GM12878 (cell line): Measurements from ENCODE around the gene ITGB8. TPM values are rescaled to one million over a fixed set of nuclear protein-coding genes. Genes with fewer than 3 reads are reported as not detected.

Experiments
- ATAC-seq: fragments of 200-7000 bp; cut with Tn5 transposase; 3 replicates; pipeline ENCODE4 v1.9.1; 2020; ENCODE audit warnings: mild to moderate bottlenecking, moderate library complexity
- BruUV-seq: library from RNA; stranded (reverse); fragments of 400-500 nt; replicated peaks from 2 replicates; lab custom pipeline; 2021; lab: Mats Ljungman, UMichigan
- CTCF ChIA-PET: fragments of 300-600 bp; sonication (Branson Sonifier 250); formaldehyde crosslinking; extraction: SDS; loops from one replicate; lab custom pipeline; 2021; ENCODE audit warnings: inconsistent platforms; lab: Yijun Ruan, JAX
- POLR2A ChIA-PET: fragments of 350-600 bp; formaldehyde crosslinking; extraction: SDS; loops from one replicate; lab custom pipeline; 2021; ENCODE audit warnings: inconsistent platforms; lab: Charles Lee
- RAD21 ChIA-PET: fragments of 300-600 bp; sonication (Branson Sonifier 250); formaldehyde crosslinking; loops from one replicate; lab custom pipeline; 2023; ENCODE audit warnings: antibody characterized with exemption; ENCODE audit not compliant: unreplicated experiment; lab: Charles Lee
- SMC1A ChIA-PET: fragments of 300-600 bp; sonication (Branson Sonifier 250); formaldehyde crosslinking; loops from one replicate; lab custom pipeline; 2023; ENCODE audit not compliant: unreplicated experiment, uncharacterized antibody; lab: Charles Lee
- DNase-seq: peaks from one replicate; pipeline ENCODE4 v3.0.0-alpha.2; 2011; ENCODE audit warnings: low read depth, low spot score
- FAIRE-seq: peaks from 3 replicates; lab custom pipeline; 2011; peaks lifted over from hg19 to GRCh38; lab: Jason Lieb, UNC
- H2AFZ ChIP-seq: 2 replicates; pipeline ENCODE4 v1.6.0; 2011; ENCODE audit warnings: low read depth, low read length, control low read depth; ENCODE audit not compliant: control insufficient read depth
- H3K27ac ChIP-seq: 2 replicates; pipeline ENCODE4 v1.5.1; 2011; ENCODE audit warnings: control low read depth; ENCODE audit not compliant: control insufficient read depth, insufficient read depth
- H3K27me3 ChIP-seq, 2 experiments: replicated peaks in 1 of 2; 2 replicates each; pipeline versions ENCODE4 v1.6.0 to v1.6.1; 2011; ENCODE audit warnings: low read length in 1 of 2; ENCODE audit not compliant: control insufficient read depth in 2 of 2, insufficient read depth in 2 of 2
- H3K36me3 ChIP-seq, 2 experiments: 2 replicates each; pipeline ENCODE4 v1.5.1; 2011; ENCODE audit warnings: low read length in 1 of 2; ENCODE audit not compliant: control insufficient read depth in 2 of 2, insufficient read depth in 2 of 2
- H3K4me1 ChIP-seq: 2 replicates; pipeline ENCODE4 v1.6.1; 2011; ENCODE audit warnings: mild to moderate bottlenecking, low read length, moderate library complexity, mixed read lengths; ENCODE audit not compliant: control insufficient read depth, insufficient read depth
- H3K4me2 ChIP-seq: 2 replicates; pipeline ENCODE4 v1.6.0; 2011; ENCODE audit warnings: control low read depth; ENCODE audit not compliant: control insufficient read depth, insufficient read depth
- H3K4me3 ChIP-seq: fragments of 200-600 bp; sonication (generic); 2 replicates; pipeline ENCODE4 v1.5.1; 2016
- H3K79me2 ChIP-seq: 2 replicates; pipeline ENCODE4 v1.6.0; 2011; ENCODE audit warnings: low read length; ENCODE audit not compliant: control insufficient read depth, insufficient read depth
- H3K9ac ChIP-seq: 2 replicates; pipeline ENCODE4 v1.8.0; 2011; ENCODE audit warnings: low read length, control low read depth, mixed read lengths; ENCODE audit not compliant: control insufficient read depth, insufficient read depth
- H3K9me3 ChIP-seq: replicated peaks from 3 replicates; pipeline ENCODE4 v1.5.1; 2011; ENCODE audit warnings: mild to moderate bottlenecking, low read length; ENCODE audit not compliant: control insufficient read depth, insufficient read depth
- H4K20me1 ChIP-seq: 2 replicates; pipeline ENCODE4 v1.6.0; 2011; ENCODE audit not compliant: control insufficient read depth, insufficient read depth
- ATF3 ChIP-seq: IDR thresholded peaks from 2 replicates; pipeline ENCODE4 v1.6.1; 2011; ENCODE audit warnings: low read depth, mild to moderate bottlenecking, low read length, moderate library complexity, borderline replicate concordance; ENCODE audit errors: extremely low read depth
- FOXM1 ChIP-seq: IDR thresholded peaks from 2 replicates; pipeline ENCODE4 v1.6.1; 2012; ENCODE audit warnings: low read depth, mild to moderate bottlenecking, inconsistent platforms, low read length, moderate library complexity
- HDAC6 ChIP-seq: fragments of 200-600 bp; sonication (generic); IDR thresholded peaks from one replicate; pipeline ENCODE4 v1.8.0; 2017; ENCODE audit warnings: antibody characterized with exemption; ENCODE audit not compliant: unreplicated experiment
- NR2C1 ChIP-seq: fragments of 450-650 bp; IDR thresholded peaks from 2 replicates; pipeline ENCODE4 v1.6.1; 2017; ENCODE audit warnings: antibody characterized with exemption, mild to moderate bottlenecking, moderate library complexity
- RELA ChIP-seq: fragments of 450-650 bp; IDR thresholded peaks from 2 replicates; pipeline ENCODE4 v1.8.0; 2014; ENCODE audit warnings: borderline replicate concordance; ENCODE audit not compliant: partially characterized antibody
- TCF3 ChIP-seq: IDR thresholded peaks from 2 replicates; pipeline ENCODE4 v1.6.1; 2012; ENCODE audit warnings: low read depth, mild to moderate bottlenecking, low read length, borderline replicate concordance; ENCODE audit not compliant: insufficient read depth
- ZBED1 ChIP-seq: IDR thresholded peaks from 2 replicates; pipeline ENCODE4 v1.6.1; 2016; ENCODE audit warnings: borderline replicate concordance
- ZBTB11 ChIP-seq: fragments of 450-650 bp; formaldehyde crosslinking; IDR thresholded peaks from 2 replicates; pipeline ENCODE4 v1.5.0; 2022; ENCODE audit warnings: mild to moderate bottlenecking, missing genetic modification characterization
- WGBS: methylation state at CpG from one replicate; pipeline ENCODE4 v1.1.6; 2016; ENCODE audit warnings: low lambda C conversion rate; ENCODE audit not compliant: insufficient replicate concordance, insufficient coverage; ENCODE audit errors: missing lambda C conversion rate; 5-methylcytosine and 5-hydroxymethylcytosine counted together
- in situ Hi-C: fragments of 300-500 bp; cut with MboI; formaldehyde crosslinking; loops from 9 replicates; pipeline ENCODE4 v1.14.3; 2018; ENCODE audit warnings: mixed read lengths
- intact Hi-C: fragments of 100-400 bp; cut with micrococcal nuclease; formaldehyde crosslinking; loops from one replicate; pipeline ENCODE4 v1.14.2; 2022; ENCODE audit not compliant: unreplicated experiment
- polyA plus RNA-seq, 11 experiments: library from polyadenylated mRNA; depleted of rRNA in 4 of 11; unstranded in 6 of 11; stranded (reverse) in 5 of 11; fragments of >200 nt; fragmentation: Nextera tagmentation in 4 of 11; fragmentation: Illumina TruSeq in 1 of 11; extraction: Ambion mirVana in 4 of 11; extraction: Trizol in 1 of 11; gene quantifications; 1 replicate in 1 of 11; 2 replicates in 10 of 11; pipeline versions ENCODE4 v1.2.1 to v1.2.3, GENCODE V29; 2011 to 2016; ENCODE audit warnings: inconsistent platforms in 2 of 11, missing spikeins in 2 of 11, low read depth in 1 of 11
- total RNA-seq, 4 experiments: library from RNA; depleted of rRNA in 3 of 4; stranded (reverse); fragments of >200 nt in 3 of 4; fragmentation: Illumina TruSeq in 1 of 4; extraction: Trizol in 1 of 4; gene quantifications; 2 replicates each; pipeline versions ENCODE4 v1.2.1 to v1.2.3, GENCODE V29; 2013 to 2021

ITGB8 gene
- total and polyA plus RNA-seq, 10 of the 15 experiments (the other 5 are each of a cell fraction or from before 2014, with no cell fraction given) = 0.37 to 26.2 (median 1.5) TPM

- DNase-seq (no peak), ATAC-seq (no peak), FAIRE-seq (no peak)
- Histone ChIP-seq H3K4me2 (no peak overlapping the region), H3K27ac (no peak overlapping the region), H3K9ac (no peak overlapping the region), H3K36me3 (no peaks in the 10 kb centered on the region), H4K20me1 (no peaks in the 10 kb centered on the region), H3K9me3 (no peaks in the 10 kb centered on the region), H3K79me2 (no peaks in the 10 kb centered on the region), H3K4me1 (no peaks in the 10 kb centered on the region), H2AFZ (no peak overlapping the region), H3K4me3 (no peak overlapping the region), H3K27me3 (no peaks in the 10 kb centered on the region)
- CTCF ChIA-PET = no interaction called here
- POLR2A ChIA-PET = no interaction called here
- no TSS peak for BruUV-seq
- no peak for TF ChIP-seq NR2C1
- no peak for TF ChIP-seq TCF3
- no peak for TF ChIP-seq ZBED1
- no peak for TF ChIP-seq HDAC6
- TF ChIP-seq ZBTB11 (CRISPR knock-in tag) = no peak
- no peak for TF ChIP-seq ATF3
- no peak for TF ChIP-seq RELA
- no peak for TF ChIP-seq FOXM1
- 0% methylated on average over 1 of the region's 1 CpG for WGBS
- intact Hi-C loops (no loop called here), in situ Hi-C loops (no loop called here)
- RAD21 ChIA-PET = no interaction called here
- SMC1A ChIA-PET = no interaction called here
Measured at GRCh38 chr7:20458521-20458920, 127.8 kb downstream of the ITGB8 start.
